ENCODE data around the gene NWD2. TPM values are rescaled to one million over a fixed set of nuclear protein-coding genes. Genes with fewer than 3 reads are reported as not detected.

The NWD2 gene
- total and polyA plus RNA-seq, 7 donors = under 0.01 to 2.3 (median 0.35) TPM

DNA sequence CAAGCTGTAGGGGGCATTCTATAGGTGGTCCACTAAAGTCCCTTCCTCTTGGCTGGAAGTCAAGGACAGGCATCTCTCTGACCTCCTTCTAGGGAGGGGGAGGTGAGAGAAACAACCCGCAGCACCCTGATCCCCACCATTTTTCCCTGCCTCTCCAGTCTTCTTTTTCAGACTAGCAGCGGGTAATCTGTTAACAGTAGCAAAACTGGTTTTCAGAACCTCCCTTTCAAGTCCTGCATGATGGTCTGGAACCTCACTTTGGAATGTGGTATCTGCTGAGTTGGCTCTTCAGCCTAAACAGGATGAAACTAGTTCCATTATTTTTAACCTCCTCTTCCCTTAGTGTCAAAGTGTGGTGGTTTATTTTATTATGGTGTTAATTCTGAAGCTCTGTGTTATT, 196.0 kb downstream of the NWD2 start:
- no peaks in the 10 kb centered on the region for H3K9me3 ChIP-seq
- intact Hi-C loops (cut with DNase I) = no loop called here
- no peaks in the 10 kb centered on the region for H3K4me1 ChIP-seq
- no peaks in the 10 kb centered on the region for H3K36me3 ChIP-seq
- H3K4me3 ChIP-seq = no peak overlapping the region
- no peaks in the 10 kb centered on the region for H3K27me3 ChIP-seq
- 96 to 98% methylated on average over 2 of the region's 2 CpGs for WGBS, 2 donors
- H3K27ac ChIP-seq = no peak overlapping the region
- TF ChIP-seq POLR2A (IDR thresholded peaks at IDR 0.05) (no peak), EP300 (IDR thresholded peaks at IDR 0.05) (no peak), POLR2AphosphoS5 (IDR thresholded peaks at IDR 0.05) (no peak)
- TF ChIP-seq, protein P1, sequence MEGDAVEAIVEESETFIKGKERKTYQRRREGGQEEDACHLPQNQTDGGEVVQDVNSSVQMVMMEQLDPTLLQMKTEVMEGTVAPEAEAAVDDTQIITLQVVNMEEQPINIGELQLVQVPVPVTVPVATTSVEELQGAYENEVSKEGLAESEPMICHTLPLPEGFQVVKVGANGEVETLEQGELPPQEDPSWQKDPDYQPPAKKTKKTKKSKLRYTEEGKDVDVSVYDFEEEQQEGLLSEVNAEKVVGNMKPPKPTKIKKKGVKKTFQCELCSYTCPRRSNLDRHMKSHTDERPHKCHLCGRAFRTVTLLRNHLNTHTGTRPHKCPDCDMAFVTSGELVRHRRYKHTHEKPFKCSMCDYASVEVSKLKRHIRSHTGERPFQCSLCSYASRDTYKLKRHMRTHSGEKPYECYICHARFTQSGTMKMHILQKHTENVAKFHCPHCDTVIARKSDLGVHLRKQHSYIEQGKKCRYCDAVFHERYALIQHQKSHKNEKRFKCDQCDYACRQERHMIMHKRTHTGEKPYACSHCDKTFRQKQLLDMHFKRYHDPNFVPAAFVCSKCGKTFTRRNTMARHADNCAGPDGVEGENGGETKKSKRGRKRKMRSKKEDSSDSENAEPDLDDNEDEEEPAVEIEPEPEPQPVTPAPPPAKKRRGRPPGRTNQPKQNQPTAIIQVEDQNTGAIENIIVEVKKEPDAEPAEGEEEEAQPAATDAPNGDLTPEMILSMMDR (IDR thresholded peaks at IDR 0.05) = no peak
- no peak for DNase-seq

DNA sequence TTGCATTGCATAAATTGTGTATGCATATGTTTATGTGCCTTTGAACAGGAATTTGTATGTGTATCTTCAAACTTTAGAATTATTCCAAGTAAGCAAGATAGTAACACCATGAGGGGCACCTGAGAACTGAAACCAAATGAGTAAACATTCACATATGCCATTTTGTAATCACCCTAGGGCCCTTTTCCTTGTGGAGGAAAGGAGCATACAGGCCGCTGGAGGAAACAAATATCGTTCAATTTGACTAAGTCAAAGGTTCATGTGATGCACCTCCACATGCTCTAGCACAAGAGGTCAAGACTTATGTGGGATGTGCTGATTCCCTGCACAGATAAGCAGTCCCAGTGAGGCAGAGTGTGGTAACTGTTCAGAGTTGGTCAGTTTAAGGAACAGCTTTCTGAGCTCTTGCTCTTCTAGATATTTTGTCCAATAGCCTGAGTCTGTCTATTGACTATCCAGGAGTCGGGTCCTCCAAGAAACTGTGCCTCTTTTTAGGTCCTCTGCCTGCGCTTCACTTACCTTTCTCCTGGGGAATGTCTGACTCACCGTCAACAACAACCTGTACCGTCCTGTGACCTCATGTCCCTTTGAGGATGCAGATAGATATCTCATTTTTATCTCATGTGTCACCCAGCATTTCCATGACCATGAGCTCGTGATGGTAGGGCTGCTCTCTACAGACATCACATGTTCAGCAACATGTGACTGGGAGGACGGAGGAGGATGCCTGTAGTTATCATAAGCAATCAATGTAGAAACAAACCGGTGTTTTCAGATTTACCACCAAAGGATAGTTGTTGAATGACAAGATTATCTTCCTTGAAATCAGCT, 196.9 kb downstream of the NWD2 start:
- no peak overlapping the region for H3K27ac ChIP-seq
- WGBS, 2 donors = 43 to 64% methylated on average over 9 of the region's 9 CpGs
- H3K27me3 ChIP-seq = no peaks in the 10 kb centered on the region
- no peaks in the 10 kb centered on the region for H3K4me1 ChIP-seq
- TF ChIP-seq POLR2A (IDR thresholded peaks at IDR 0.05) (no peak), POLR2AphosphoS5 (IDR thresholded peaks at IDR 0.05) (no peak), EP300 (IDR thresholded peaks at IDR 0.05) (no peak)
- TF ChIP-seq, protein P1 (IDR thresholded peaks at IDR 0.05) = no peak
- H3K4me3 ChIP-seq = no peak overlapping the region
- H3K36me3 ChIP-seq = no peaks in the 10 kb centered on the region
- DNase-seq = no peak
- intact Hi-C loops (cut with DNase I) = no loop called here
- no peaks in the 10 kb centered on the region for H3K9me3 ChIP-seq

DNA sequence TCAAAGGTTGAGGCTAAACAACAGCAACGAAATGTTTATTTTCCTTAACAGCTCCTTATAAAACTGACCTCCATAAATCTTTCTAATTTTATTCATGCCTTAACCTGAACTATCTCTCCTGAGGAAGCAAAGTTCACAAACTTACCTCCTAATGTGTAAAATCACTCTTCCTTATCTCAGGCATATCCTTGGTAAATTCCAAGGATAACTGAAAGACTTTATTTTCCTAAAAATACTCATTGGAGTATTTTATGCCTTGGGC, 197.4 kb downstream of the NWD2 start:
- intact Hi-C loops (cut with DNase I) = no loop called here

DNA sequence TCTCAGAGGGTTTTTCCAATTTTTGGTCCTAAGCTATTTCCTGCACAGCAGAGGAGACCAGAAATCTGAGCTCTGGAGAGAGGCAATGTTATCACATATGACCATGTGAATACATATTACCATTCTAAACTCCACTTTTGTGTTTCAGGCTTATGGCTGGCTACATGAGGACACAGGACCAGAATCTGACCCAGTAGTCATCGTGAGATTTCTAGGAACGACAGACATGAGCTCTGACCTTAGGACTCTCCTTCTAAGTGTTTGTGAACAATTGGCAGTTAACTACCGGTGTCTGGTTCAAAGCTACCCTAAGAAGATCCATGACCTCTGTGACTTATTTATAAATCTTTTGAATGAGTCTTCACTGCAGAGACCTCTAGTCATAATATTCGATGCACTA, 198.6 kb downstream of the NWD2 start:
- H3K36me3 ChIP-seq = no peaks in the 10 kb centered on the region
- no peaks in the 10 kb centered on the region for H3K9me3 ChIP-seq
- no peaks in the 10 kb centered on the region for H3K27me3 ChIP-seq
- intact Hi-C loops (cut with DNase I) = no loop called here
- H3K4me3 ChIP-seq = no peak overlapping the region
- H3K27ac ChIP-seq = no peak overlapping the region
- TF ChIP-seq, protein P1 (IDR thresholded peaks at IDR 0.05) = no peak
- TF ChIP-seq POLR2A (IDR thresholded peaks at IDR 0.05) (no peak), POLR2AphosphoS5 (IDR thresholded peaks at IDR 0.05) (no peak), EP300 (IDR thresholded peaks at IDR 0.05) (no peak)
- no peak for DNase-seq
- no peaks in the 10 kb centered on the region for H3K4me1 ChIP-seq
- WGBS, 2 donors = 50 to 80% methylated on average over 4 of the region's 4 CpGs

More for the DNA sequence above, 197.4 kb downstream of the NWD2 start:
- Histone ChIP-seq H3K4me1 (no peaks in the 10 kb centered on the region), H3K4me3 (no peak overlapping the region), H3K9me3 (no peaks in the 10 kb centered on the region), H3K36me3 (no peaks in the 10 kb centered on the region), H3K27me3 (no peaks in the 10 kb centered on the region), H3K27ac (no peak overlapping the region)
- WGBS, 2 donors = 3 to 30% methylated on average over 1 of the region's 1 CpG
- DNase-seq = no peak
- no peak for TF ChIP-seq POLR2A (IDR thresholded peaks at IDR 0.05)
- TF ChIP-seq POLR2AphosphoS5 (IDR thresholded peaks at IDR 0.05) = no peak
- TF ChIP-seq, protein P1 (IDR thresholded peaks at IDR 0.05) = no peak
- no peak for TF ChIP-seq EP300 (IDR thresholded peaks at IDR 0.05)

DNA sequence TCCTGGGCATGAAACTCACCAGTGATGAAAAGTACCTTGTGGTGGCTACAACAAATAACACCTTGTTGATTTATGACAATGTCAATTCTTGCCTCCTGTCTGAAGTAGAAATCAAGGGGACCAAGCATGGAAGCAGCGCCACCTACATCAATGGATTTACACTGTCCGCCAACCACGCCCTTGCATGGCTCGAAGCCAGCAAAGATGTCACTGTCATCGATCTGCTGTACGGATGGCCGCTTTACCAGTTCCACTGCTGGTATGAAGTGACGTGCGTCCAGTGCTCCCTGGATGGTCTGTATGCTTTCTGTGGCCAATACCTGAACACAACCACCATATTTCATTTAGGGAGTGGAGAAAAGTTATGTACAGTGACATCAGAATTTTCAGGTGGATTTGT, 200.5 kb downstream of the NWD2 start:
- WGBS, 2 donors = 96 to 97% methylated on average over 9 of the region's 9 CpGs
- H3K27me3 ChIP-seq = peaks cover 0 to 7% (median 0%) of the 10 kb centered on the region in 3 donors
- H3K36me3 ChIP-seq = no peaks in the 10 kb centered on the region
- no peak for DNase-seq
- H3K4me1 ChIP-seq = no peaks in the 10 kb centered on the region
- H3K27ac ChIP-seq = no peak overlapping the region
- no peaks in the 10 kb centered on the region for H3K9me3 ChIP-seq
- intact Hi-C loops (cut with DNase I) = no loop called here
- TF ChIP-seq POLR2AphosphoS5 (IDR thresholded peaks at IDR 0.05) (no peak), EP300 (IDR thresholded peaks at IDR 0.05) (no peak), POLR2A (IDR thresholded peaks at IDR 0.05) (no peak)
- TF ChIP-seq, protein P1 (IDR thresholded peaks at IDR 0.05) = no peak
- no peak overlapping the region for H3K4me3 ChIP-seq
